A549 treated with Hydrocortisone at 1 μM for 4 hours (cell line): ENCODE measurements around the gene ZFP64. TPM values are rescaled to one million over a fixed set of nuclear protein-coding genes. Genes with fewer than 3 reads are reported as not detected.

Experiments
- total RNA-seq: library from RNA; stranded (reverse); fragments of 200-300 nt; extraction: Qiagen RNA extraction; gene quantifications from 5 replicates; pipeline ENCODE4 v1.2.3, GENCODE V29; 2022

The ZFP64 gene
- total RNA-seq = 18.7 to 20.6 TPM (median 18.9 TPM) in 5 replicates

DNA sequence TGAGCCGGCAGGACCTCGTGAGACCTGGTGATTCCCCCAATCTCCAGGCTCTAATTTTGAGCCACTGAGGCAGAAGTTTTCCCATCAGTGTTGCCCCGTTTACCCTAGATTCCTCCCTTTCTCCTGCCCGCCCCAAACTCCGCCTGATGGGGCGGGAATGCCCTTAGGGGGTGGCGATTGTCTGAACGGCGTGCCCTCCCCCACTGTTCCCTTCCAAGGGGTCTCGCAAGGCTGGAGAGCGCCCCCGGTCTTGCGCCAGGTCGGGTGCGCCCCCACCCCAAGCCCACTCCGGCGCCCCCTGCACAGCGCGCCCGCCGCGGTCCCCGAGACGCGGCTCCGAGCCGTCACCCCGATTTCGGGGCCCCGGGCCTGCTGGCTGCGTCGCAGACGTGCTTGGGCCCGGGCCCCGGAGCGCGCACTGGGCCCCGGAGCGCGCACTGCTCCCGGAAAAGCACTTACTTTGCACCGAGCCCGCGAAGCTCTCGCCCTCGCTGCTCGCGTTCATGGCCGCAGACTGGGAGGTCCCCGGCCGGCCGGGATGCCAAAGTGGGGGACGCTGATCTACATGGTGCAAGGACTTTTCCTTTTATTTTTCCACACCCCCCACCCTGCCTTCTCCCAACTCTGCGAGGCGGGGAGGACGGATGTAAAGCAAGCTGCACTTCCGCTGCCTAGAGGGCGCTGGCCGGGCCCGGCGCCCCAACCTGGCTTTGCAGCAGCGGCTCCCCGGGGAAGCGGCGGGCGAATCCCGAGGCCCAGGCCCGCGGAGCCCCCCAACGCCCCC, at the start of gene ZFP64:
Gene ZFP64, minus strand, starts transcription at position 648 of the 784 bp plus-strand sequence. Its CDS starts 143 bp downstream, at position 505.

